ENCODE results near the gene NUP54.

- TF ChIP-seq, protein P1, sequence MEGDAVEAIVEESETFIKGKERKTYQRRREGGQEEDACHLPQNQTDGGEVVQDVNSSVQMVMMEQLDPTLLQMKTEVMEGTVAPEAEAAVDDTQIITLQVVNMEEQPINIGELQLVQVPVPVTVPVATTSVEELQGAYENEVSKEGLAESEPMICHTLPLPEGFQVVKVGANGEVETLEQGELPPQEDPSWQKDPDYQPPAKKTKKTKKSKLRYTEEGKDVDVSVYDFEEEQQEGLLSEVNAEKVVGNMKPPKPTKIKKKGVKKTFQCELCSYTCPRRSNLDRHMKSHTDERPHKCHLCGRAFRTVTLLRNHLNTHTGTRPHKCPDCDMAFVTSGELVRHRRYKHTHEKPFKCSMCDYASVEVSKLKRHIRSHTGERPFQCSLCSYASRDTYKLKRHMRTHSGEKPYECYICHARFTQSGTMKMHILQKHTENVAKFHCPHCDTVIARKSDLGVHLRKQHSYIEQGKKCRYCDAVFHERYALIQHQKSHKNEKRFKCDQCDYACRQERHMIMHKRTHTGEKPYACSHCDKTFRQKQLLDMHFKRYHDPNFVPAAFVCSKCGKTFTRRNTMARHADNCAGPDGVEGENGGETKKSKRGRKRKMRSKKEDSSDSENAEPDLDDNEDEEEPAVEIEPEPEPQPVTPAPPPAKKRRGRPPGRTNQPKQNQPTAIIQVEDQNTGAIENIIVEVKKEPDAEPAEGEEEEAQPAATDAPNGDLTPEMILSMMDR (IDR thresholded peaks at IDR 0.05; ENCODE audit: low read depth, low read length, poor library complexity, severe bottlenecking), result peak; percentile 48
- no peak for TF ChIP-seq EZH2phosphoT487 (IDR thresholded peaks at IDR 0.05; ENCODE audit: borderline replicate concordance, low read length)
These were observed 61.0 kb downstream of the NUP54 start for GRCh38 chr4:76087007-76087769.

Data from DOHH2 (cell line).